Endothelial cell of umbilical vein (primary cell): ENCODE results near the gene GFAP. TPM values are rescaled to one million over a fixed set of nuclear protein-coding genes. Genes with fewer than 3 reads are reported as not detected.

Source experiments
- BruUV-seq: library from RNA; stranded (reverse); fragments of 400-500 nt; replicated peaks from 2 replicates; lab custom pipeline; 2021; lab: Mats Ljungman, UMichigan
- CTCF ChIA-PET: fragments of 300-600, 350-600 bp; sonication (Branson Sonifier 250); formaldehyde crosslinking; loops from one replicate; lab custom pipeline; 2021; ENCODE audit warnings: antibody characterized with exemption, inconsistent platforms; lab: Charles Lee
- POLR2A ChIA-PET: fragments of 300-600, 350-600 bp; sonication (Branson Sonifier 250); formaldehyde crosslinking; loops from one replicate; lab custom pipeline; 2021; ENCODE audit warnings: antibody characterized with exemption, inconsistent platforms; lab: Charles Lee
- DNase-seq: peaks from one replicate; pipeline ENCODE4 v3.0.0-alpha.2; 2011; ENCODE audit warnings: low read depth, low spot score
- FAIRE-seq: peaks from 2 replicates; lab custom pipeline; 2011; peaks lifted over from hg19 to GRCh38; lab: Jason Lieb, UNC
- H2AFZ ChIP-seq: 2 replicates; pipeline ENCODE4 v1.6.0; 2012; ENCODE audit warnings: low read depth, low read length, control low read depth, inconsistent platforms
- H3K27ac ChIP-seq: 2 replicates; pipeline ENCODE4 v1.5.1; 2011; ENCODE audit warnings: low read depth, mild to moderate bottlenecking, control low read depth, low read length, moderate library complexity; ENCODE audit not compliant: insufficient read depth
- H3K27me3 ChIP-seq, 2 experiments: 2 replicates each; pipeline versions ENCODE4 v1.6.0 to v1.6.1; 2011; ENCODE audit warnings: low read length in 2 of 2, mixed read lengths in 1 of 2; ENCODE audit not compliant: control insufficient read depth in 2 of 2, insufficient read depth in 2 of 2
- H3K36me3 ChIP-seq, 2 experiments: 2 replicates in 1 of 2; 3 replicates in 1 of 2; pipeline ENCODE4 v1.5.1; 2011; ENCODE audit warnings: low read length in 2 of 2, mild to moderate bottlenecking in 1 of 2, moderate library complexity in 1 of 2; ENCODE audit not compliant: control insufficient read depth in 2 of 2, insufficient read depth in 2 of 2; ENCODE audit errors: extremely low read depth in 1 of 2
- H3K4me1 ChIP-seq: 3 replicates; pipeline ENCODE4 v1.5.1; 2011; ENCODE audit warnings: mild to moderate bottlenecking, low read length; ENCODE audit not compliant: control insufficient read depth, insufficient read depth; ENCODE audit errors: extremely low read depth
- H3K4me2 ChIP-seq: 2 replicates; pipeline ENCODE4 v1.6.1; 2011; ENCODE audit warnings: low read length, control low read depth, mixed read lengths; ENCODE audit not compliant: insufficient read depth
- H3K4me3 ChIP-seq, 3 experiments: fragments of 200-600 bp in 1 of 3; sonication (generic), shearing (Covaris generic) in 1 of 3; replicated peaks in 1 of 3; 2 replicates each; pipeline ENCODE4 v1.5.1; 2011 to 2016; ENCODE audit warnings: control low read depth in 3 of 3, low read length in 3 of 3, mild to moderate bottlenecking in 2 of 3, inconsistent platforms in 1 of 3, low read depth in 1 of 3, moderate library complexity in 1 of 3; ENCODE audit not compliant: insufficient read depth in 1 of 3
- H3K79me2 ChIP-seq: 2 replicates; pipeline ENCODE4 v1.6.0; 2012; ENCODE audit warnings: low read length, inconsistent platforms; ENCODE audit not compliant: control insufficient read depth, insufficient read depth
- H3K9ac ChIP-seq: replicated peaks from 2 replicates; pipeline ENCODE3; 2011; ENCODE audit warnings: low read length, control low read depth; ENCODE audit not compliant: insufficient read depth; ENCODE audit errors: extremely low read depth
- H3K9me1 ChIP-seq: replicated peaks from 3 replicates; pipeline ENCODE4 v1.6.0; 2011; ENCODE audit warnings: mild to moderate bottlenecking, low read length; ENCODE audit not compliant: control insufficient read depth, insufficient read depth; ENCODE audit errors: extremely low read depth
- H3K9me3 ChIP-seq: replicated peaks from 2 replicates; pipeline ENCODE4 v1.5.1; 2012; ENCODE audit warnings: low read length, inconsistent platforms; ENCODE audit not compliant: control insufficient read depth, insufficient read depth
- H4K20me1 ChIP-seq: replicated peaks from 2 replicates; pipeline ENCODE3; 2011; ENCODE audit warnings: mild to moderate bottlenecking, low read length; ENCODE audit not compliant: control insufficient read depth, insufficient read depth; ENCODE audit errors: extremely low read depth
- CTCF ChIP-seq, 2 donors: IDR thresholded peaks; 1 replicate in 1 of 2; 2 replicates in 1 of 2; pipeline ENCODE4 v1.5.1; 2011; ENCODE audit warnings: low read length in 2 of 2, mild to moderate bottlenecking in 2 of 2, moderate library complexity in 2 of 2, control low read depth in 1 of 2, inconsistent platforms in 1 of 2, low read depth in 1 of 2; ENCODE audit not compliant: insufficient read depth in 1 of 2; ENCODE audit errors: extremely low read depth in 1 of 2
- EZH2 ChIP-seq: IDR thresholded peaks from 2 replicates; pipeline ENCODE4 v1.6.1; 2012; ENCODE audit warnings: borderline replicate concordance, low read depth, mild to moderate bottlenecking, moderate library complexity, low read length, inconsistent platforms; ENCODE audit not compliant: severe bottlenecking
- FOS ChIP-seq: IDR thresholded peaks from 2 replicates; pipeline ENCODE4 v1.6.1; 2011; ENCODE audit warnings: mild to moderate bottlenecking, low read length, moderate library complexity, borderline replicate concordance; ENCODE audit not compliant: insufficient read depth
- GATA2 ChIP-seq: IDR thresholded peaks from 2 replicates; pipeline ENCODE4 v1.7.0; 2011; ENCODE audit warnings: low read depth, mild to moderate bottlenecking, moderate library complexity, mixed read lengths, low read length; ENCODE audit not compliant: insufficient read length, insufficient read depth
- JUN ChIP-seq: IDR thresholded peaks from 2 replicates; pipeline ENCODE4 v1.6.1; 2011; ENCODE audit warnings: borderline replicate concordance, low read depth; ENCODE audit not compliant: insufficient read length, insufficient read depth
- MYC ChIP-seq: IDR thresholded peaks from one replicate; pipeline ENCODE4 v1.6.1; 2011; ENCODE audit warnings: mild to moderate bottlenecking, low read depth, low read length
- POLR2A ChIP-seq: IDR thresholded peaks from 2 replicates; pipeline ENCODE4 v1.6.1; 2012; ENCODE audit warnings: low read depth, mild to moderate bottlenecking, control low read depth, low read length
- POLR2AphosphoS5 ChIP-seq: IDR thresholded peaks from 2 replicates; pipeline ENCODE4 v1.6.1; 2012; ENCODE audit warnings: low read depth, mild to moderate bottlenecking, control low read depth, low read length, moderate library complexity; ENCODE audit not compliant: insufficient read depth
- dilution Hi-C: fragments of 300-500 bp; cut with MboI; formaldehyde crosslinking; loops from one replicate; pipeline ENCODE4 v1.15.0; 2019; ENCODE audit warnings: low sequenced_read_pairs; ENCODE audit not compliant: extremely low pct_ligation_motif_present
- intact Hi-C: fragments of 100-400 bp; cut with micrococcal nuclease; formaldehyde crosslinking; loops from one replicate; pipeline ENCODE4 v1.10.0; 2022
- polyA plus RNA-seq, 4 experiments: library from polyadenylated mRNA; depleted of rRNA in 3 of 4; stranded (reverse) in 3 of 4; unstranded in 1 of 4; fragments of >200 nt; gene quantifications; 2 replicates each; pipeline versions ENCODE4 v1.2.1 to v1.2.3, GENCODE V29; 2011 to 2012; ENCODE audit warnings: missing spikeins in 1 of 4
- total RNA-seq: library from RNA; stranded (reverse); gene quantifications from 2 replicates; pipeline ENCODE4 v1.2.3, GENCODE V29; 2021
- TF ChIP-seq, protein P1 (sequence below): IDR thresholded peaks from 2 replicates; pipeline ENCODE4 v1.6.1; 2011; ENCODE audit not compliant: insufficient read depth, insufficient read length

GFAP gene
- total and polyA plus RNA-seq, 2 donors (not counting 3 experiments of a cell fraction or from before 2014, with no cell fraction given) = 0.07 to 0.42 TPM

GRCh38 chr17:44961921-44962350 lies 46.6 kb upstream of the GFAP start:
- Histone ChIP-seq H3K36me3 (no peaks in the 10 kb centered on the region), H3K4me3 (no peak overlapping the region), H4K20me1 (no peaks in the 10 kb centered on the region), H2AFZ (no peak overlapping the region), H3K4me1 (no peaks in the 10 kb centered on the region), H3K9ac (no peak overlapping the region), H3K9me1 (no peaks in the 10 kb centered on the region), H3K27ac (no peak overlapping the region), H3K79me2 (no peaks in the 10 kb centered on the region), H3K27me3 (peaks cover 28 to 29% of the 10 kb centered on the region in 2 experiments), H3K4me2 (no peak overlapping the region), H3K9me3 (no peaks in the 10 kb centered on the region)
- intact Hi-C loops = no loop called here
- CTCF ChIA-PET = interaction anchor here (1.2 to 2.0 kb wide), 2 partner anchors 41 to 42 kb away, joined by 3 to 9 read pairs; no protein-coding TSS in a partner anchor
- TF ChIP-seq EZH2 (no peak), CTCF (IDR thresholded peaks at IDR 0.05; ENCODE audit: extremely low read depth in 1 of 2, insufficient read depth in 1 of 2, low read depth in 1 of 2, low read length in 2 of 2) (no peak), GATA2 (no peak), FOS (no peak), POLR2AphosphoS5 (no peak), MYC (no peak), JUN (no peak), POLR2A (no peak)
- TF ChIP-seq, protein P1, sequence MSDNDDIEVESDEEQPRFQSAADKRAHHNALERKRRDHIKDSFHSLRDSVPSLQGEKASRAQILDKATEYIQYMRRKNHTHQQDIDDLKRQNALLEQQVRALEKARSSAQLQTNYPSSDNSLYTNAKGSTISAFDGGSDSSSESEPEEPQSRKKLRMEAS = no peak
- DNase-seq (no peak), FAIRE-seq (no peak)
- POLR2A ChIA-PET = no interaction called here
- dilution Hi-C loops = no loop called here
- BruUV-seq = no TSS peak
